ENCODE data around the gene CSF3R.
"Not testable (repeated sequence)": the region's sequence is repeated elsewhere in the genome, so short reads cannot be mapped to it uniquely, and the experiment has no call there.

The CSF3R gene

GRCh38 chr1:36512842-36513241 lies 30.1 kb upstream of the CSF3R start:
- no peak for DNase-seq

GRCh38 chr1:36511804-36512798 lies 29.4 kb upstream of the CSF3R start:
- DNase-seq = no peak

- DNase-seq = not testable (repeated sequence)
Measured at GRCh38 chr1:36511220-36511619, 28.5 kb upstream of the CSF3R start.

GRCh38 chr1:36510418-36510817 lies 27.7 kb upstream of the CSF3R start:
- DNase-seq = no peak

- DNase-seq = no peak
Measured at GRCh38 chr1:36508257-36508656, 25.5 kb upstream of the CSF3R start.

- no peak for DNase-seq
Measured at GRCh38 chr1:36506276-36506920, 23.7 kb upstream of the CSF3R start.

GRCh38 chr1:36503733-36504132 lies 21.0 kb upstream of the CSF3R start:
- DNase-seq = no peak

- DNase-seq = no peak
Measured at GRCh38 chr1:36503159-36503558, 20.4 kb upstream of the CSF3R start.

GRCh38 chr1:36502616-36503015 lies 19.9 kb upstream of the CSF3R start:
- DNase-seq = no peak

- not testable (repeated sequence) for DNase-seq
Measured at GRCh38 chr1:36501911-36502310, 19.2 kb upstream of the CSF3R start.

- DNase-seq = no peak
Measured at GRCh38 chr1:36497207-36497606, 14.5 kb upstream of the CSF3R start.

GRCh38 chr1:36494971-36495370 lies 12.3 kb upstream of the CSF3R start:
- no peak for DNase-seq

- no peak for DNase-seq
Measured at GRCh38 chr1:36493524-36493923, 10.8 kb upstream of the CSF3R start.

- no peak for DNase-seq
Measured at GRCh38 chr1:36492491-36492890, 9.8 kb upstream of the CSF3R start.

GRCh38 chr1:36489258-36490051 lies 6.7 kb upstream of the CSF3R start:
- DNase-seq = not testable (repeated sequence)

GRCh38 chr1:36487906-36488305 lies 5.2 kb upstream of the CSF3R start:
- no peak for DNase-seq

- DNase-seq = not testable (repeated sequence)
Measured at GRCh38 chr1:36487336-36487725, 4.6 kb upstream of the CSF3R start.

GRCh38 chr1:36486439-36487335 lies 4.0 kb upstream of the CSF3R start:
- DNase-seq = no peak

- DNase-seq = no peak
Measured at GRCh38 chr1:36486093-36486438, 3.4 kb upstream of the CSF3R start.

- no peak for DNase-seq
Measured at GRCh38 chr1:36484099-36484498, 1.4 kb upstream of the CSF3R start.

- DNase-seq = no peak
Measured at GRCh38 chr1:36481771-36482723, 666 bp downstream of the CSF3R start.
